HG03280 (cell line): ENCODE data around the gene ING3.
A peak's percentile ranks its signal among the peaks of the same experiment; 100 is the strongest.
"Not testable (repeated sequence)": the region's sequence is repeated elsewhere in the genome, so short reads cannot be mapped to it uniquely, and the experiment has no call there.

Experiments used
- ATAC-seq: cut with Tn5 transposase; IDR thresholded peaks from one replicate; pipeline ENCODE4 v1.9.1; 2021; ENCODE audit warnings: mild to moderate bottlenecking, moderate library complexity; ENCODE audit not compliant: unreplicated experiment

The ING3 gene

GRCh38 chr7:120949998-120950538, 509 bp upstream of the ING3 start:
- ATAC-seq, result no peak

DNA sequence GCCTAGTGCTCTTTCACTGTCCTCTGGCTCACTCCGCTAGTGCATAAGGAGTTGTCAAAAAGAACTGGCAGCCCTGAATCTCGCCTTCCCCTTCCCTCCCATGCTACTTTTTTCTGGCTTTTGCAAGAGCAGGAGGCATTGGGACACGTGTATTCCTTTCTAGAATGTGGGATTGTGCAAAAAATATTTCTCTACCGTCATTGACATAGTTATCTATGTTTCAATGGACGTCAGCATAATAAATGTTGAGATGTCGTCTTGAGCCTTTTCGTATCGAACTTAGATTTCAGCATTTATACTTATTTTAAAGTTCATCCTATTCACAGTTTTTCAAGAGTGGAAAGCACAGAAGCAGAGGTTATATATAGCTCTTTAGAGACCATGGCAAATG, 727 bp downstream of the ING3 start:
- ATAC-seq, result no peak

GRCh38 chr7:120951826-120952225, 1.2 kb downstream of the ING3 start:
- no peak for ATAC-seq

DNA sequence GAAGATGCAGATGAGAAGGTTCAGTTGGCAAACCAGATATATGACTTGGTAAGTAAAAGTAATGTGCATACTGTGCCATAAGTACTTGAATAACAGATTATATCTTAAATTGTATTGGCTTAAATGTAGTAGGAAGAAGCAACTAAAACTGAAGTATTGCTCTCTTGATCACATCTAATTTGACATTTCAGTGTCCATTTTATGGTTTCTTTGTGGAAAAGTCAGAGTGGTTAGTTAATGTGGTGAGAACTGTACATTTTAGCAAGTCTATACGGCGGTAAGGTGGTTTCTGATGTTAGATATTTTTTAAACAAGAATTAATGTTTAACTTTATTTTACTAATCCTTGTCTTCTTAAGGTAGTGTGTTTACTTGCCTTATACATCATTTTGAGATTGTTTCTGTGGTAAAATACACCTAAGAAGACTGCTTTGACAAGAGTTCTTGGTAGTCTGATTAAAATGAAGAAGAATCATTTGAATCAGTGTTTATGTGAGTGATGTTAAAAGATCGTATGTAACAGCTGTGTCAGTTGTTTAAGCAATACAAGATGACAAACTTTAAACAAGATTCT, 5.1 kb downstream of the ING3 start:
- ATAC-seq, result no peak

DNA sequence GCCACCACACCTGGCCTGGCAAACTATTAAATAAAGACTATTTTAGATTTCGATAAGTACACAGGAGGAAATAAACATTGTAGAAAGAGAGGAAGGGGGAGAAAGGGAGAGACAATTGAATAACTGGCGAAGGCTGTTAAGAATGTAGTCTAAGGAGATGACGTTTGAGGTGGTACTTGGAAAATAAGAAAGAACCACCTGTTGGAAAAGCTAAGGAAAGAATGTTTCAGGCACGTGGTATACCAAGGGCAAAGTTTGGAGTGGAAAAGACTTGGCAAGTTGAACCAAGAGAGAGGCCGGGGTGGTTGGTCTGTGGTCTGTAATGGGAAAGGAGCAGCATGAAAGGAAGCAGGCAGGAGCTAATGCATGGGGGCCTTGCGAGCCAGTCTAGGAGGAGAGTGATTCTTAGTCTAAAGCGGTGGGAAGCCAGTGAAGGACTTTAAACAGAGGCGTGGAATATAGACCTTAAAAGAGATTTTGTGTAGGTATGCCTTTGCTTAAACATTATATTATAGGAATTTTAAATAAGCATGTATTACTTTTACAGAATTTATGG, 9.4 kb downstream of the ING3 start:
- ATAC-seq, result no peak

DNA sequence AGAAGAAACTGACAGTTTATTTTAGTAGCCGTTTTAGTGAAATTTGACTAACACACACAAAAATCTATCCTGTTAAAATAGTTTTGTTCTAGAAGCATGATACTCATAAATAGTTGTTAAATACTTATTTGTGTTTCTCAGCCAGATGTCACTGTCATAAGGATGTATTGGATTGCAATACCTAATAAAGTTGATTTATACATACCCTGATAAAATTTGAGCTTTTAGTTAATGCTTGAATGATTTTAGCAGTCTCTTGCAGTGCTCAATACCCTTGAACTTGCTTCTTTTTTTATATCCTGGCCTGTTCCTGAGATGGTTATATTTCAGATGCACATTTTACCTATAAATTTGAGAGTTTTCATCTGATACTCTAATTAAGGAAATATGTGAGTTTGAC, 10.1 kb downstream of the ING3 start:
- no peak for ATAC-seq

DNA sequence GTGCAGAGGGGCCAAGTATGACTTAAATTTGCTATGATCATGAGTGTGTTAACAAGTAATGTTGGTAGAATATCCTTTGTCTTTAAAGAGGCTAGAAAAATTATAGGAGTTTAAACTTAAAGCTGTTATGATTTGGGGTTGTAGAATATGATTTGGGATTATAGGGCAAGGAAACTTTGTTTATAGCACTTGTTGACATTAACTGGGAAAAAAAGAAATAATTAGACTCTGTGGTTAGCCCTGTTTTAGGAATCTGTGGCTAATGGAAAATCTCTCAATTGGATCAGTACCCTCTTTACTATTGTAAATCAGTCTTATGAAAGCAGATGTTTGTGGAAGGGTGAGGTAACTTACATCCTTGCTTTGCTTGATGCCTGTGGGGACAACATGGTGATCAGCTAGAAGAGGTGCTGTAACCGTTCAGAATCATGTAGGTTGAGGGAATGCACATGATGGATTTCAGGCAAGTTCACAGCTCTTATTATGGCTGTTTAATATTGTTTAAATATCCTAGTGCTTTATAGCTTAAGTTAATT, 11.1 kb downstream of the ING3 start:
- ATAC-seq, result no peak

DNA sequence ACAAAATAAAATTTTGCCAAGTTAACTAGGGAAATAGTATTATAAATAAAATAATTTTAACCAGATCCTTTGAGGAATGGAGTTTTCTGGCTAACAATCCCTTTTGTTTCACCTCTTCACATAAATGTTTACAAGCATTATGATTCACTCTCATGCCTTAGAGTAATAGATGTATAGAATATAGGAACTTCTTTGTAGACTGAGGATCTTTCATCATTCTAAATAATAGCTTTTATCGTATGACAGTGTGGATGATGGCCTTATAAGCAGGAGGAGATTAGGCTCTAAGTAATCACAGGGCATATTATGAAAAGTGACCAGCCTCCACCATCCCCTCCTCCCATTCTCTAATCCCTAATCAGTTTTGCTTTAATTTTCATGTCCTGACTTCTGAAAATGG, 13.5 kb downstream of the ING3 start:
- ATAC-seq, result no peak

DNA sequence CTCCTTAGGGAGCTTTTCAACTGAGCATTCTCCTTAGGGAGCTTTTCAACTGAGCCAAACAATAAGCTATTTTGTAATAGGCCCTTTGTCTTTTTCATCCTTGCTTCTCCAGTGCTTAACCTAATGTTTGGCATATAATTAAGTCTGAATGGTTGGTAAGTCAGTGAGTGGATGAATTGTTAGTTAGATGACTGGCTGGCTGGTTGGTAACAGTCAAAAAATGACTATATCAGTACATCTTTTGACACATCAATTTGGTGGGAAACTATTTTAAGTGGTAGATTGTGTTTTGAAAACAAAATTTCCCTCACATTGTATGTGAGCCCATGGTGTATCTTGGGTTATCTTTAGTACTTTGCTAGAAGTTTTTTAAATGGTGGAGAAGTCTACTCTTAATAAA, 16.4 kb downstream of the ING3 start:
- ATAC-seq, result no peak

DNA sequence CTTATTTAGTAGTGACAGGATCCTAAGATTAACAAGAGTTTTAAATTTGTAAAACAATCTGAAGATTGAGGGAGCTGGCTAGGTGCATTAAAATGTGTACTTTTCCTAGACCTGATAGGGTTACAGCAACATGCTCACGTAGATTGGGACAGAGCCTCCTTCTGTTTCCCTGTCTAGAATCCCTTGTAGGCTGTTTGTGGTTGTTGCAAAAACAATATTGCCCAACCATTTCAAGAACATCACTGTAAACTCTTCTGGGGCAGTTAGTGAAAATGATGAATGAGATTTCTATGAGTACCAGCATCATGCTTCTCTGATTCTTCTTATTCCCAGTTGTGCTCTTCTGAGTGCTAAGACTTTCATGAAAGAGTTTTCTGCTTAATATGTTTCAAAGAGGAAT, 23.3 kb downstream of the ING3 start:
- ATAC-seq, result no peak

DNA sequence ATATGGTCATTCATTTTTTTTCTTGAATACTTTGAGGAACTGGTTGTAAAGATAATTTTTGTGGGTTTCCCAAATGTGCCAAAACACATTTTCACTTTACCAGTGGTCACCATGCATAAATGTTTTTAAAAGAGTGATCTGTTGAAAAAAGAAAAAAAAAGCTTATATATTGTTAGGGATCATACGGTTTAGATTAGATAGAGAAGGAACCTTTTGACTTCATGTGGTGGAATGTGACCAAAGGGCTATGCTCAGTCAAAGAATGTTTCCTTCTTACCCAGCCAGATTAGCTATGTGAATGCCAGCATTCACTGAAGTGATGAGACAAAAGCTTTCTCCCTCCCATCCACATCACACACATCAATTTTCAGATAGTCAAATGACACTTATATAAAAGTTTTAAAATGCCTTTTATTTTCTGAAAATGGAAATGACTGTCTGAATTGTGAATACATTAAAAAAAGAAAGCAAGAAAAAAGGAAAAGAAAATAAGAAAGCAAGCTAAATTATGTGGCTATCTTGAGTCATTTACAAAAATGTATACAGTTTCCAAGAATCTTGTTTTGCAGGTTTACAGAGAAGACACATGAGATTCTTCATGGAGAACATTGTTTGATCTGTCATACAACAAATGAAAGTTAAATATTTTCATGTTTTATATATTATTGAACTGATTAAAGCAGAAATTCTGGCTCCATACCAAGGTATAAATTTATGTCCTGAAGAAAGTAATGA, 29.4 kb downstream of the ING3 start:
- no peak for ATAC-seq

DNA sequence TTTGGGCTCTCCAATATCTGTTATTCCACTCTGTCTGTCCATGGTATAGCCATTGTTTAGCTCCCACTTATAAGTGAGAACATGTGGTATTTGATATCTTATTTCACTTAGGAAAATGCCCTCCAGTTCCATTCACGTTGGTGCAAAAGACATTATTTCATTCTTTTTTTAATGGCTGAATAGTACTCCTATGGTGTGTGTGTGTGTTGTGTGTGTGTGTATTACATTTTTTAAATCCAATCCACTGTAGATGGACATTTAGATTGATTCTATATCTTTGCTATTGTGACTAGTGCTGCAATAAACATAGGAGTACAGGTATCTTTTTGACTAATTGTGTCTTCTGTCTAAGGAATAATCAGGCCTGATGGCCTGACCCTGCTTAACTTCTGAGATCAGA, 30.5 kb downstream of the ING3 start:
- no peak for ATAC-seq

GRCh38 chr7:120981888-120982615, 31.5 kb downstream of the ING3 start:
- no peak for ATAC-seq

DNA sequence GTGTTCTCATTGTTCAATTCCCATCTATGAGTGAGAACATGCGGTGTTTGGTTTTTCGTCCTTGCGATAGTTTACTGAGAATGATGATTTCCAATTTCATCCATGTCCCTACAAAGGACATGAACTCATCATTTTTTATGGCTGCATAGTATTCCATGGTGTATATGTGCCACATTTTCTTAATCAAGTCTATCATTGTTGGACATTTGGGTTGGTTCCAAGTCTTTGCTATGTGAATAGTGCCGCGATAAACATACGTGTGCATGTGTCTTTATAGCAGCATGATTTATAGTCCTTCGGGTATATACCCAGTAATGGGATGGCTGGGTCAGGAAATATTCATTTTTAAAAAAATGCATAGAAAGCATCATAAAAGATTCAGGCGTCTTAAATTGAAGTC, 33.0 kb downstream of the ING3 start:
- not testable (repeated sequence) for ATAC-seq

- no peak for ATAC-seq
Measured at GRCh38 chr7:120984406-120984805, 33.8 kb downstream of the ING3 start.

GRCh38 chr7:120985130-120985758, 34.7 kb downstream of the ING3 start:
- no peak for ATAC-seq

- ATAC-seq, result no peak
Measured at GRCh38 chr7:120985839-120986238, 35.3 kb downstream of the ING3 start.

DNA sequence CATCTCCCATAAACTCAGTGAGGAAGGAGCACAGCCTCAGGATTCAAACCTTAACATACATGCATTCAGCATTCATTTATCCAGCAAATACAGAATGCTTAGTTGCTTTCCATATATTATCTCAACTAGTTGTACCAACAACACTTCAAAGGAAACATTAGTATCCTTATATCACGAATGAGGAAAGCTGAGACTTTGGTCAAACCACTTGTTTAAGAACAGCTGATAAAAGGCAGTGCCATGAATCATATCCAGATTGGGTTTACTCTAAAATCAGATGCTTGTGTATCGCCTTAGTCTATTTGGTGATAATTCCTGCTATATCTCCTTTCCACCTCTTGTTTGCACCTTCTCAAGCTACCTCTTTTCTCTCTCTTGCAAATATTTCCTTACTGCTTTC, 36.1 kb downstream of the ING3 start:
- no peak for ATAC-seq

- no peak for ATAC-seq
Measured at GRCh38 chr7:120987280-120987679, 36.7 kb downstream of the ING3 start.

GRCh38 chr7:120987683-120988590, 37.4 kb downstream of the ING3 start:
- ATAC-seq, result peak; percentile 94
